BE2C (cell line): ENCODE results near the gene MYOCD.

Experiments used
- DNase-seq: peaks from one replicate; pipeline ENCODE4 v3.0.0-alpha.2; 2020
- H3K27me3 ChIP-seq: fragments of 250-450 bp; sonication (Bioruptor Pico); 2 replicates; pipeline ENCODE4 v1.5.1; 2020; ENCODE audit warnings: mild to moderate bottlenecking
- H3K36me3 ChIP-seq: fragments of 250-450 bp; sonication (Bioruptor Pico); 2 replicates; pipeline ENCODE4 v1.5.1; 2020; ENCODE audit warnings: mild to moderate bottlenecking
- H3K4me1 ChIP-seq: fragments of 250-450 bp; sonication (Bioruptor Pico); 2 replicates; pipeline ENCODE4 v1.5.1; 2020
- H3K4me3 ChIP-seq: 2 replicates; pipeline ENCODE4 v1.5.1; 2011; ENCODE audit warnings: low read depth, low read length
- H3K9me3 ChIP-seq: fragments of 250-450 bp; sonication (Bioruptor Pico); 2 replicates; pipeline ENCODE4 v1.5.1; 2020
- TF ChIP-seq, protein P1 (sequence below): IDR thresholded peaks from 2 replicates; pipeline ENCODE4 v1.5.1; 2012; ENCODE audit warnings: mild to moderate bottlenecking, low read depth, low read length

MYOCD gene

DNA sequence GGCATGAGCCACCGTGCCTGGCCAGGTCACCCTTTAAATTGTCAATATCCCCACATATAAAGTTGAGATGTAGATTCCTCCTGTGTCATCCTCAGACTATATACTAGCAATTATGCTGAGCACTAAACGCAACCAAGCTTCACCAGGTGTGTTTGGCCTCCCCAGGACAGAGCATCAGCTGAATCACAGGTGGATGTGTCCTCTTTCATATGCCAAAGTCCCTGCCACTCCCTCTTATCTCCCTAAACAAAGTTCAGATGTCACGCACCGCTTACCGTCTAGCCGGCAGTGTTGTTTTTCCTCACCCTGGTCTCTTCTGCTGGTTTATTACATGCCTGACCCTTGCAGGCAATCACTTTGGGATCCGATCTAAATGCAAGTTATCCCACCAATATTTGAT lies 79.8 kb downstream of the MYOCD start:
- no peaks in the 10 kb centered on the region for H3K9me3 ChIP-seq
- no peak for DNase-seq
- TF ChIP-seq, protein P1, sequence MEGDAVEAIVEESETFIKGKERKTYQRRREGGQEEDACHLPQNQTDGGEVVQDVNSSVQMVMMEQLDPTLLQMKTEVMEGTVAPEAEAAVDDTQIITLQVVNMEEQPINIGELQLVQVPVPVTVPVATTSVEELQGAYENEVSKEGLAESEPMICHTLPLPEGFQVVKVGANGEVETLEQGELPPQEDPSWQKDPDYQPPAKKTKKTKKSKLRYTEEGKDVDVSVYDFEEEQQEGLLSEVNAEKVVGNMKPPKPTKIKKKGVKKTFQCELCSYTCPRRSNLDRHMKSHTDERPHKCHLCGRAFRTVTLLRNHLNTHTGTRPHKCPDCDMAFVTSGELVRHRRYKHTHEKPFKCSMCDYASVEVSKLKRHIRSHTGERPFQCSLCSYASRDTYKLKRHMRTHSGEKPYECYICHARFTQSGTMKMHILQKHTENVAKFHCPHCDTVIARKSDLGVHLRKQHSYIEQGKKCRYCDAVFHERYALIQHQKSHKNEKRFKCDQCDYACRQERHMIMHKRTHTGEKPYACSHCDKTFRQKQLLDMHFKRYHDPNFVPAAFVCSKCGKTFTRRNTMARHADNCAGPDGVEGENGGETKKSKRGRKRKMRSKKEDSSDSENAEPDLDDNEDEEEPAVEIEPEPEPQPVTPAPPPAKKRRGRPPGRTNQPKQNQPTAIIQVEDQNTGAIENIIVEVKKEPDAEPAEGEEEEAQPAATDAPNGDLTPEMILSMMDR = no peak

DNA sequence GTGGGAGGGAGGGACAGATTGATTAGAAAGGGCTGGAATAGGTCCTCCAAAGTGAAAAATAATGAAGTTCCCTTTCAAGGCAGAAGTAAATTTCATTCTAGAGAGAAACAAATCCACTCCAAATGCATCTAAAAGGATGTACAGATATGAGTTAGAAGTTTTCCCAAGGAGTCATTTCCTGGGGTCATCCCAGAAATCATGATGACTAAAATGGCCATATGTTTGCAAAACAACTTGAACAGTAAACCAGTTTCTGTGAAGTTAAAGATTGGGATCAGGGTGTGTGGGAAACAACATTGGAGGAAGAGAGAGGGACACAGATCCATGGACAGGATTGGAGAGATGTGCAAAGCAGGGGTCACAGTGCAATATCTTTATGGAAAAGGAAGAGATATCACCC lies 91.1 kb downstream of the MYOCD start:
- H3K4me1 ChIP-seq = no peaks in the 10 kb centered on the region
- H3K9me3 ChIP-seq = no peaks in the 10 kb centered on the region
- H3K27me3 ChIP-seq = no peaks in the 10 kb centered on the region
- TF ChIP-seq, protein P1 = no peak
- no peak overlapping the region for H3K4me3 ChIP-seq
- H3K36me3 ChIP-seq = no peaks in the 10 kb centered on the region
- no peak for DNase-seq

More for the DNA sequence above, 79.8 kb downstream of the MYOCD start:
- H3K27me3 ChIP-seq = no peaks in the 10 kb centered on the region
- H3K4me1 ChIP-seq = no peaks in the 10 kb centered on the region
- no peak overlapping the region for H3K4me3 ChIP-seq
- no peaks in the 10 kb centered on the region for H3K36me3 ChIP-seq

DNA sequence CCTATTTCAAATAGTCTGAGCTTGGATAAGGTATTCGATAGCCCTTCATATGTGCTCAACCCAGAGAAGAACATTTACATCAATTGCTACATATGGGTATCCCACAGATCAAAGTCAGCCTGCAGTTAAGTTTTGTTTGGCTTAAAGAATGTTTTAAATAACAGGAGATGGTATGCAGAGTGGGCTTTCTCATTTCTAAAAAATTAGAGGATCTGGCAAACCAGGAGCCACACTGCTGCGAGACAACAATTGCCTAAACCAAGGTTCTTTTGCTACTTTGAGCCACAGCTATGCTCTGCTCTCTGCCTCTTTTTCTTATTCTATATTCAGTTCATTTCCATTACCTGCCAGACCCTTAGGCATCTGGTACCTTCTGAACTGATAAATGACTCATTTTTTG lies 93.4 kb downstream of the MYOCD start:
- Histone ChIP-seq H3K36me3 (no peaks in the 10 kb centered on the region), H3K9me3 (no peaks in the 10 kb centered on the region), H3K4me1 (no peaks in the 10 kb centered on the region), H3K27me3 (no peaks in the 10 kb centered on the region), H3K4me3 (no peak overlapping the region)
- TF ChIP-seq, protein P1 = no peak
- no peak for DNase-seq

DNA sequence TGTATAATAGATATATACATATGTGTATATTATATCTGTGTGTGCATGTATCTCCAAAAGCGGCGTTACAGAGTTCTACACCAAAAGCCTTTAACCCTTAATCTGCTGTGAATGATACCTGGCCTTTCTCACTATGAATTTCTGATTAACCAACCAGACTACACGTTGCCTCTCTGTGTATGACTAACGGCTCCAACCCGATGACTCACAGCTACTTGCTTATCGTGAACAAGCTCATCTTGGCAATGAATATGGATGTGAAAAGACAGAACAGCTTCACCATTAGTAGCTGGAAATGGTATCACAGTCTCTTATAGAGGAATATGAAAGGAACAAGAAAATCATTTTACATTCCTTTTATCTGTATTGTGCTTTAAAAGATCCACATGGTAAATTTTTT lies 99.9 kb downstream of the MYOCD start:
- no peaks in the 10 kb centered on the region for H3K4me1 ChIP-seq
- H3K9me3 ChIP-seq = no peaks in the 10 kb centered on the region
- H3K36me3 ChIP-seq = no peaks in the 10 kb centered on the region
- no peaks in the 10 kb centered on the region for H3K27me3 ChIP-seq
- DNase-seq = no peak
- no peak overlapping the region for H3K4me3 ChIP-seq
- TF ChIP-seq, protein P1 = no peak

DNA sequence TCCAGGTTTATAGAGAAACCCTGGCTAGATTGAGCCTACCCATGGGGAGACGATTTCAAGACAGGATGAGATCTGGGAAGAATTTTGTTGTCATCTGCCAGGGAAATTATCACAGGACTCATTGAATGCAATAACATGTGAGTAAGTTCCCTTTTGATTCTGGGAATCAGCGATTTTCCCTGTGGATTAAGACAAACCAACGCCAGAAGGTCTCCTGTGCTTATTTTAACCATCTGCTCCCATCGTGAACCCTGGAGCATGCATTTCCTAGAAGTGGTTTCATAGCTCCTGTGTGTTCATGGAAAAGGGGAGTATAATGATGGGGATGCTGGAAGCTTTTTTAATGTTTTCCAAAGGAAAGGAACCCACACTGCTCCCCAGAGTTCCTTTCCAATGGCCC lies 102.6 kb downstream of the MYOCD start:
- Histone ChIP-seq H3K4me1 (no peaks in the 10 kb centered on the region), H3K36me3 (no peaks in the 10 kb centered on the region), H3K9me3 (no peaks in the 10 kb centered on the region), H3K27me3 (no peaks in the 10 kb centered on the region), H3K4me3 (no peak overlapping the region)
- DNase-seq = no peak
- TF ChIP-seq, protein P1 = no peak

DNA sequence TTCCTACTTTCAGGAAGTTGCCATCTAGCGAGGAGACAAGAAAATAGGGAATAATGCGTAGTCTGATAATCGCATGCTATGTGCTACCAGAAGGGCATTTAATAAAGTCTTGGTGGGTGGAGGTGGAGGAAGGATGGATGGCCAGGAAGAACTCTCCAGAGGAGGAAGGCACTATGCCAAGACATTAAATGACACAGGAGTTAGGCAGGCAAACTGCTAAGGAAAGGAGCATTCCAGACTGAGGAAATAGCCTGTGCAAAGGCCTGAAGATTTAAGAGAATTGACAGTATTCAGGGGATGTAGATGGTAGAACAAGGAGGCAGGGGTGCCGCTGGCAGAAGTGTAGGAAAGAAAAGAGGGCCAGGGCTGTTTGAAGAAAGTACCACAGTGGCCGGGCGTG lies 104.3 kb downstream of the MYOCD start:
- H3K4me1 ChIP-seq = no peaks in the 10 kb centered on the region
- H3K9me3 ChIP-seq = no peaks in the 10 kb centered on the region
- no peaks in the 10 kb centered on the region for H3K27me3 ChIP-seq
- H3K36me3 ChIP-seq = no peaks in the 10 kb centered on the region
- TF ChIP-seq, protein P1 = no peak
- DNase-seq = no peak
- no peak overlapping the region for H3K4me3 ChIP-seq
